Measurements from ENCODE around the gene ST3GAL6. TPM values are rescaled to one million over a fixed set of nuclear protein-coding genes. Genes with fewer than 3 reads are reported as not detected.

The ST3GAL6 gene
- total RNA-seq, 1 experiment from 2014 or later: 67.2 TPM

DNA sequence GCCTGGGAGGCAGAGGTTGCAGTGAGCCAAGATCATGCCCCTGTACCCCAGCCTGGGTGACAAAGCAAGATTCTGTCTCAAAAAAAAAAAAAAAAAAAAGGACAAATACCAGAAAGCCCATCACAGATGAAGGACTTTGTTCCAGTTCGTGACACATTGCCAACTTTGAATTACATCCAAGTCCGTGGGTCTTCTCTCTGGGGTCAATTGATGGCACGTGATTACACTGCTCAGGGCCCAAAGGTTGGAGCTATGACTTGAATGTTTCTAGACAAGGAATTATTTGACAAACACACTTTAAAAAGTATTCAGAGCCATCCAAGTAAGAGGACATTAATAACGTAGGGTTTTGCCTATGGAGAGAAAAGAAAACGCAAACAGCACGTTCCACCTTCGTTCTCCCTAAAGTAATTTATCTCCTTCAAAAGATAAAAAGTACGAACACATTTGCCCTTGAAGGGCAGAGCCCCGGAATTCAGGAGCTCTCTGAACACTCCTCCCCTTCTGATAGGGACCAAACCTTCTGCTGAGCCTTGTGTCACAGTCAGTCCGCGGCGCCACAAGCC, 31.3 kb upstream of the ST3GAL6 start:
- Mint-ChIP-seq H3K27ac (ENCODE audit: unreplicated experiment) (peak overlapping the region; percentile 79), H3K36me3 (ENCODE audit: insufficient read depth, unreplicated experiment) (peaks cover 19% of the 10 kb centered on the region), H3K4me1 (ENCODE audit: low read depth, unreplicated experiment) (peaks cover 10% of the 10 kb centered on the region), H3K27me3 (ENCODE audit: insufficient read depth, unreplicated experiment) (no peaks in the 10 kb centered on the region), H3K9me3 (ENCODE audit: unreplicated experiment) (peaks cover 7% of the 10 kb centered on the region), H3K4me3 (ENCODE audit: unreplicated experiment) (peak overlapping the region; percentile 85)
- H3K9me3 ChIP-seq: no peaks in the 10 kb centered on the region
- intact Hi-C loops (cut with micrococcal nuclease; ENCODE audit: unreplicated experiment): loop anchor here (1.0 to 2.0 kb wide), 7 partner anchors 9 to 139 kb away; partner anchors contain the start of gene CPOX
- peaks cover 25% of the 10 kb centered on the region for H3K4me1 ChIP-seq
- DNase-seq: peak in 1 of 2 experiments; percentile 17
- H3K36me3 ChIP-seq (ENCODE audit: control insufficient read depth, insufficient read depth, low read length): no peaks in the 10 kb centered on the region; the same call in 1 of the 2 replicates
- BruUV-seq (replicated peaks): TSS peak; percentile 30
- TF ChIP-seq CTCF (IDR thresholded peaks at IDR 0.05; ENCODE audit: insufficient read depth in 1 of 2, low read depth in 1 of 2, low read length in 1 of 2, severe bottlenecking in 1 of 2, unreplicated experiment in 1 of 2): no peak
- CTCF ChIA-PET: interaction anchor here (0.6 to 1.2 kb wide), 7 partner anchors 21 to 209 kb away, joined by 3 to 8 read pairs (median 4); partner anchors contain the start of gene CLDND1
- H3K27me3 ChIP-seq (replicated peaks; ENCODE audit: control insufficient read depth, insufficient read depth, low read length): no peaks in the 10 kb centered on the region
- peak overlapping the region; percentile 89 for H3K4me3 ChIP-seq (ENCODE audit: low read depth, low read length)
- POLR2A ChIA-PET: interaction anchor here (0.6 to 1.4 kb wide), 3 partner anchors 10 to 51 kb away, joined by 3 to 23 read pairs (median 7); no protein-coding TSS in a partner anchor

- CTCF ChIA-PET: interaction anchor here (0.6 to 1.5 kb wide), 7 partner anchors 22 to 210 kb away, joined by 3 to 8 read pairs (median 4); partner anchors contain the start of gene CLDND1
- H3K4me1 ChIP-seq: peaks cover 25% of the 10 kb centered on the region
- no peaks in the 10 kb centered on the region; the same call in 1 of the 2 replicates for H3K36me3 ChIP-seq (ENCODE audit: control insufficient read depth, insufficient read depth, low read length)
- no peaks in the 10 kb centered on the region for H3K27me3 ChIP-seq (replicated peaks; ENCODE audit: control insufficient read depth, insufficient read depth, low read length)
- peaks cover 17% of the 10 kb centered on the region for H3K4me1 Mint-ChIP-seq (ENCODE audit: low read depth, unreplicated experiment)
- DNase-seq: peak; percentile 89
- peaks cover 10% of the 10 kb centered on the region for H3K9me3 Mint-ChIP-seq (ENCODE audit: unreplicated experiment)
- intact Hi-C loops (cut with micrococcal nuclease; ENCODE audit: unreplicated experiment): loop anchor here (1.0 to 2.0 kb wide), 7 partner anchors 9 to 140 kb away; partner anchors contain the start of gene CPOX
- peak overlapping the region; percentile 79 for H3K27ac Mint-ChIP-seq (ENCODE audit: unreplicated experiment)
- TF ChIP-seq CTCF (IDR thresholded peaks at IDR 0.05; ENCODE audit: insufficient read depth in 1 of 2, low read depth in 1 of 2, low read length in 1 of 2, severe bottlenecking in 1 of 2, unreplicated experiment in 1 of 2): no peak
- peak overlapping the region; percentile 85 for H3K4me3 Mint-ChIP-seq (ENCODE audit: unreplicated experiment)
- H3K27me3 Mint-ChIP-seq (ENCODE audit: insufficient read depth, unreplicated experiment): no peaks in the 10 kb centered on the region
- POLR2A ChIA-PET: interaction anchor here (0.6 to 1.4 kb wide), 3 partner anchors 9 to 51 kb away, joined by 3 to 23 read pairs (median 7); no protein-coding TSS in a partner anchor
- peaks cover 19% of the 10 kb centered on the region for H3K36me3 Mint-ChIP-seq (ENCODE audit: insufficient read depth, unreplicated experiment)
- H3K9me3 ChIP-seq: no peaks in the 10 kb centered on the region
- peak overlapping the region; percentile 89 for H3K4me3 ChIP-seq (ENCODE audit: low read depth, low read length)
- BruUV-seq (replicated peaks): no TSS peak
These were observed 30.7 kb upstream of the ST3GAL6 start for GRCh38 chr3:98732286-98733052.

All from Caco-2 (cell line).